HCT116 (cell line): ENCODE measurements around the gene HERPUD1. TPM values are rescaled to one million over a fixed set of nuclear protein-coding genes. Genes with fewer than 3 reads are reported as not detected.

Source experiments
- ATAC-seq: fragments of 200-7000 bp; cut with Tn5 transposase; 2 replicates; pipeline ENCODE4 v1.9.1; 2020; ENCODE audit warnings: mild to moderate bottlenecking, moderate library complexity
- BruUV-seq: library from RNA; stranded (reverse); fragments of 400-500 nt; replicated peaks from 2 replicates; lab custom pipeline; 2021; lab: Mats Ljungman, UMichigan
- CTCF ChIA-PET: fragments of 300-600 bp; sonication (Branson Sonifier 250); formaldehyde crosslinking; loops from one replicate; lab custom pipeline; 2021; ENCODE audit warnings: antibody characterized with exemption; lab: Charles Lee
- POLR2A ChIA-PET: fragments of 300-600, 350-600 bp; sonication (Branson Sonifier 250); formaldehyde crosslinking; loops from one replicate; lab custom pipeline; 2021; ENCODE audit warnings: antibody characterized with exemption; lab: Charles Lee
- RAD21 ChIA-PET, 2 experiments: fragments of 300-600 bp; sonication (Branson Sonifier 250); formaldehyde crosslinking; loops; one replicate each; lab custom pipeline; 2023; ENCODE audit warnings: low total read pairs in 2 of 2; ENCODE audit not compliant: uncharacterized antibody in 2 of 2, unreplicated experiment in 2 of 2, low non-redundant PET in 1 of 2; lab: Charles Lee
- DNase-seq: peaks from one replicate; pipeline ENCODE4 v3.0.0-alpha.2; 2010; ENCODE audit warnings: low read depth, low spot score
- H2AFZ ChIP-seq: fragments of 200-600 bp; shearing (Covaris generic), sonication (generic); 2 replicates; pipeline ENCODE4 v1.6.1; 2017; ENCODE audit warnings: low read depth, mixed run types, mixed read lengths, antibody characterized with exemption, low read length; ENCODE audit not compliant: poor library complexity, severe bottlenecking
- H3K27ac ChIP-seq: 2 replicates; pipeline ENCODE4 v1.5.1; 2012; ENCODE audit warnings: low read depth, low read length
- H3K27me3 ChIP-seq: fragments of 200-600 bp; sonication (generic); 2 replicates; pipeline ENCODE4 v1.6.1; 2016; ENCODE audit warnings: mixed run types, low read length, mixed read lengths; ENCODE audit not compliant: insufficient read depth
- H3K36me3 ChIP-seq, 2 experiments: fragments of 200-500 bp in 1 of 2; fragments of 200-600 bp in 1 of 2; sonication (Bioruptor generic) in 1 of 2; sonication (generic) in 1 of 2; 2 replicates each; pipeline versions ENCODE4 v1.5.1 to v1.6.1; 2014 to 2016; ENCODE audit warnings: low read length in 2 of 2, inconsistent platforms in 1 of 2, mixed read lengths in 1 of 2, mixed run types in 1 of 2; ENCODE audit not compliant: insufficient read depth in 2 of 2, control insufficient read depth in 1 of 2
- H3K4me1 ChIP-seq, 2 experiments: fragments of 200-600 bp in 1 of 2; sonication (generic) in 1 of 2; 2 replicates each; pipeline versions ENCODE4 v1.5.1 to v1.6.1; 2012 to 2017; ENCODE audit warnings: low read length in 2 of 2, inconsistent platforms in 1 of 2, mild to moderate bottlenecking in 1 of 2, mixed read lengths in 1 of 2, mixed run types in 1 of 2, moderate library complexity in 1 of 2; ENCODE audit not compliant: insufficient read depth in 2 of 2, control insufficient read depth in 1 of 2
- H3K4me2 ChIP-seq: fragments of 200-600 bp; sonication (generic); 2 replicates; pipeline ENCODE4 v1.6.1; 2017; ENCODE audit warnings: mixed run types, low read length, mixed read lengths
- H3K4me3 ChIP-seq, 2 experiments: fragments of 200-600 bp in 1 of 2; sonication (generic) in 1 of 2; replicated peaks in 1 of 2; 2 replicates each; pipeline ENCODE4 v1.5.1; 2011 to 2016; ENCODE audit warnings: low read length in 2 of 2, control low read depth in 1 of 2, low read depth in 1 of 2, mild to moderate bottlenecking in 1 of 2, mixed read lengths in 1 of 2, mixed run types in 1 of 2
- H3K79me2 ChIP-seq: fragments of 200-600 bp; sonication (generic); 2 replicates; pipeline ENCODE4 v1.6.1; 2017; ENCODE audit warnings: mild to moderate bottlenecking, mixed run types, low read length, moderate library complexity, mixed read lengths; ENCODE audit not compliant: insufficient read depth
- H3K9ac ChIP-seq: fragments of 200-600 bp; sonication (generic); 2 replicates; pipeline ENCODE4 v1.6.1; 2016; ENCODE audit warnings: low read length, mixed read lengths
- H3K9me2 ChIP-seq: fragments of 200-600 bp; sonication (generic), shearing (Covaris generic); 2 replicates; pipeline ENCODE4 v1.6.1; 2017; ENCODE audit warnings: mixed run types, mild to moderate bottlenecking, moderate library complexity; ENCODE audit not compliant: insufficient read depth
- H3K9me3 ChIP-seq, 2 experiments: fragments of 200-500 bp in 1 of 2; fragments of 200-600 bp in 1 of 2; sonication (Bioruptor generic) in 1 of 2; sonication (generic) in 1 of 2; 2 replicates each; pipeline ENCODE4 v1.6.1; 2014 to 2017; ENCODE audit warnings: low read length in 2 of 2, mixed read lengths in 2 of 2, inconsistent platforms in 1 of 2, low read depth in 1 of 2, mild to moderate bottlenecking in 1 of 2, mixed run types in 1 of 2, moderate library complexity in 1 of 2; ENCODE audit not compliant: control insufficient read depth in 1 of 2, insufficient read depth in 1 of 2
- H4K20me1 ChIP-seq: fragments of 200-600 bp; sonication (generic), shearing (Covaris generic); 2 replicates; pipeline ENCODE4 v1.6.1; 2017; ENCODE audit warnings: mixed run types, mild to moderate bottlenecking, moderate library complexity; ENCODE audit not compliant: insufficient read depth
- CEBPB ChIP-seq: IDR thresholded peaks from 2 replicates; pipeline ENCODE4 v1.6.1; 2012; ENCODE audit warnings: low read depth
- CTCF ChIP-seq, 3 experiments: fragments of 200-600 bp in 1 of 3; sonication (generic) in 1 of 3; IDR thresholded peaks in 2 of 3; conservative IDR thresholded peaks in 1 of 3; 2 replicates each; pipeline ENCODE4 v1.5.1; 2012 to 2017; ENCODE audit warnings: low read depth in 2 of 3, low read length in 2 of 3, antibody characterized with exemption in 1 of 3, borderline replicate concordance in 1 of 3, control low read depth in 1 of 3, mild to moderate bottlenecking in 1 of 3, mixed read lengths in 1 of 3, mixed run types in 1 of 3, moderate library complexity in 1 of 3; ENCODE audit not compliant: insufficient read depth in 1 of 3
- EZH2 ChIP-seq: fragments of 200-600 bp; sonication (generic); IDR thresholded peaks from 2 replicates; pipeline ENCODE4 v1.6.1; 2017; ENCODE audit warnings: antibody characterized with exemption, mixed run types
- JUND ChIP-seq: IDR thresholded peaks from 2 replicates; pipeline ENCODE4 v1.6.1; 2012
- POLR2AphosphoS5 ChIP-seq: IDR thresholded peaks from 2 replicates; pipeline ENCODE4 v1.6.1; 2011; ENCODE audit warnings: mild to moderate bottlenecking, low read depth, low read length, moderate library complexity
- REST ChIP-seq: IDR thresholded peaks from 2 replicates; pipeline ENCODE4 v1.6.1; 2012; ENCODE audit warnings: low read depth
- SIN3A ChIP-seq: IDR thresholded peaks from 2 replicates; pipeline ENCODE4 v1.6.1; 2012; ENCODE audit warnings: low read depth
- SP1 ChIP-seq: IDR thresholded peaks from 2 replicates; pipeline ENCODE4 v1.6.1; 2012; ENCODE audit warnings: low read depth
- YY1 ChIP-seq: IDR thresholded peaks from 2 replicates; pipeline ENCODE4 v1.6.1; 2011; ENCODE audit warnings: low read length, low read depth, moderate library complexity, mild to moderate bottlenecking; ENCODE audit not compliant: insufficient replicate concordance; ENCODE audit errors: extremely low read depth
- ZBTB33 ChIP-seq: IDR thresholded peaks from 2 replicates; pipeline ENCODE4 v1.6.1; 2011; ENCODE audit warnings: mild to moderate bottlenecking, low read length, moderate library complexity; ENCODE audit not compliant: insufficient replicate concordance; ENCODE audit errors: extremely low read depth
- ZFX ChIP-seq: fragments of 450-650 bp; IDR thresholded peaks from 2 replicates; pipeline ENCODE4 v1.6.1; 2017
- ZNF274 ChIP-seq: fragments of 200-500 bp; sonication (Bioruptor generic); IDR thresholded peaks from 2 replicates; pipeline ENCODE4 v1.6.1; 2014; ENCODE audit warnings: mild to moderate bottlenecking, low read depth, low read length, inconsistent platforms
- intact Hi-C: fragments of 100-400 bp; cut with micrococcal nuclease; formaldehyde crosslinking; loops from 2 replicates; pipeline ENCODE4 v1.10.0; 2022
- total RNA-seq: library from RNA; stranded (reverse); gene quantifications from one replicate; pipeline ENCODE4 v1.2.1, GENCODE V29; 2021; ENCODE audit not compliant: unreplicated experiment

HERPUD1 gene
- total RNA-seq, 1 experiment from 2014 or later, result 113 TPM

GRCh38 chr16:56981729-56982271, 49.9 kb downstream of the HERPUD1 start:
- Histone ChIP-seq H3K27ac (no peak overlapping the region), H3K9ac (no peak overlapping the region), H3K9me2 (no peaks in the 10 kb centered on the region), H2AFZ (no peak overlapping the region), H3K9me3 (no peaks in the 10 kb centered on the region), H3K27me3 (no peaks in the 10 kb centered on the region), H3K79me2 (no peaks in the 10 kb centered on the region), H4K20me1 (no peaks in the 10 kb centered on the region), H3K4me1 (peaks cover 22 to 32% of the 10 kb centered on the region in 2 experiments), H3K4me3 (no peak overlapping the region), H3K4me2 (no peak overlapping the region), H3K36me3 (no peaks in the 10 kb centered on the region)
- ATAC-seq (no peak), DNase-seq (no peak)
- TF ChIP-seq EZH2 (no peak), ZNF274 (no peak), ZBTB33 (no peak), SP1 (no peak)
- intact Hi-C loops, result no loop called here
- ChIA-PET RAD21 (no interaction called here), CTCF (no interaction called here), POLR2A (no interaction called here)
- BruUV-seq, result no TSS peak

- Histone ChIP-seq H3K79me2 (no peaks in the 10 kb centered on the region), H3K4me2 (no peak overlapping the region), H2AFZ (no peak overlapping the region), H3K9me3 (no peaks in the 10 kb centered on the region), H3K27ac (no peak overlapping the region), H3K9ac (no peak overlapping the region), H3K4me3 (no peak overlapping the region), H3K4me1 (peaks cover 22 to 32% of the 10 kb centered on the region in 2 experiments), H3K9me2 (no peaks in the 10 kb centered on the region), H3K36me3 (no peaks in the 10 kb centered on the region), H4K20me1 (no peaks in the 10 kb centered on the region), H3K27me3 (no peaks in the 10 kb centered on the region)
- no TSS peak for BruUV-seq
- intact Hi-C loops, result no loop called here
- TF ChIP-seq SIN3A (no peak), YY1 (no peak), EZH2 (no peak), ZFX (no peak), POLR2AphosphoS5 (no peak), JUND (no peak), REST (no peak), SP1 (no peak), CEBPB (no peak), CTCF (IDR thresholded peaks at IDR 0.05 in 2 of 3, conservative IDR thresholded peaks at IDR 0.05 in 1 of 3; ENCODE audit: borderline replicate concordance in 1 of 3, insufficient read depth in 1 of 3, low read depth in 2 of 3, low read length in 2 of 3) (no peak)
- DNase-seq (no peak), ATAC-seq (no peak)
- ChIA-PET RAD21 (no interaction called here), POLR2A (no interaction called here), CTCF (interaction anchor here (0.6 kb wide), 1 partner anchor 18 kb away, joined by 4 read pairs; no protein-coding TSS in a partner anchor)
These were observed 50.8 kb downstream of the HERPUD1 start for GRCh38 chr16:56982695-56983094.
